ENCODE measurements around the gene CFAP161. TPM values are rescaled to one million over a fixed set of nuclear protein-coding genes. Genes with fewer than 3 reads are reported as not detected.

The CFAP161 gene
- total and polyA plus RNA-seq, 2 experiments from 2014 or later, result not detected

- TF ChIP-seq EZH2phosphoT487 (IDR thresholded peaks at IDR 0.05; ENCODE audit: insufficient read depth, low read depth) (no peak), EZH2 (IDR thresholded peaks at IDR 0.05; ENCODE audit: insufficient read depth, poor library complexity, severe bottlenecking) (no peak)
- 25 to 27% methylated on average over 3 of the region's 3 CpGs for WGBS, 2 experiments (ENCODE audit: low coverage in 1 of 2, low lambda C conversion rate in 2 of 2, missing lambda C conversion rate in 2 of 2)
- Histone ChIP-seq H3K9me2 (ENCODE audit: insufficient read depth) (no peaks in the 10 kb centered on the region), H3K9me3 (ENCODE audit: low read depth) (no peaks in the 10 kb centered on the region), H2AFZ (no peak overlapping the region), H3K27ac (no peak overlapping the region), H4K20me1 (ENCODE audit: insufficient read depth) (no peaks in the 10 kb centered on the region), H3K36me3 (ENCODE audit: low read depth) (no peaks in the 10 kb centered on the region), H3K79me2 (ENCODE audit: insufficient read depth) (no peaks in the 10 kb centered on the region), H3K4me1 (ENCODE audit: insufficient read depth) (peaks cover 50% of the 10 kb centered on the region), H3K4me3 (no peak overlapping the region), H3K27me3 (replicated peaks; ENCODE audit: insufficient read depth) (no peaks in the 10 kb centered on the region), H3F3A (ENCODE audit: insufficient read depth) (peaks cover 28% of the 10 kb centered on the region), H3K4me2 (ENCODE audit: unreplicated experiment) (no peak overlapping the region), H3K9ac (no peak overlapping the region)
- DNase-seq, result no peak
- in situ Hi-C loops (cut with MboI), result no loop called here
These were observed 20.8 kb upstream of the CFAP161 start for GRCh38 chr15:81113204-81113657.

DNA sequence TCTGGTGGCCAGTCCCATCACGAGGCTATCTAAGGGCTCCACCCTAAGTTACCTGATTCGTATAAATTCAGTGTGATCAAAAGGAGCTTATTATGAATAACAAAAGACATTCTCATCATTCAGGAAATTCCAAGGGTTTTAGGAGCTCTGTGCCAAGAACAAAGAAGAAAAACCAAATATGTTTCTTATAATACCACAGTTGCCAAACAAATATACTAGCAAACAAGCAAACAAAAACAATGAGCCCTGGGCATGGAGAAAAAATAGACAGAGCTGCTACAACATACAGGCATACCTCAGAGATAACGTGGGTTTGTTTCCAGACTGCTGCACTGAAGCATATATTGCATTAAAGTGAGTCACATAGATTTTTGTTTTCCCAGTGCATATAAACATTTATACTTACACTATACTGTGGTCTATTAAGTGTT lies 20.2 kb upstream of the CFAP161 start:
- DNase-seq, result peak; percentile 80
- Histone ChIP-seq H3K27me3 (replicated peaks; ENCODE audit: insufficient read depth) (no peaks in the 10 kb centered on the region), H3K27ac (0 out of 2 replicates have a peak overlapping the region, but pooled peaks have one; percentile 6), H3F3A (ENCODE audit: insufficient read depth) (peaks cover 28% of the 10 kb centered on the region), H3K36me3 (ENCODE audit: low read depth) (no peaks in the 10 kb centered on the region), H3K4me2 (ENCODE audit: unreplicated experiment) (peak overlapping the region; percentile 27), H3K4me1 (ENCODE audit: insufficient read depth) (peaks cover 50% of the 10 kb centered on the region), H3K9me2 (ENCODE audit: insufficient read depth) (no peaks in the 10 kb centered on the region), H4K20me1 (ENCODE audit: insufficient read depth) (no peaks in the 10 kb centered on the region), H3K9me3 (ENCODE audit: low read depth) (no peaks in the 10 kb centered on the region), H2AFZ (no peak overlapping the region), H3K9ac (no peak overlapping the region), H3K79me2 (ENCODE audit: insufficient read depth) (no peaks in the 10 kb centered on the region), H3K4me3 (no peak overlapping the region)
- 12 to 13% methylated on average over 3 of the region's 3 CpGs for WGBS, 2 experiments (ENCODE audit: low coverage in 1 of 2, low lambda C conversion rate in 2 of 2, missing lambda C conversion rate in 2 of 2)
- in situ Hi-C loops (cut with MboI), result no loop called here
- no peak for TF ChIP-seq EZH2 (IDR thresholded peaks at IDR 0.05; ENCODE audit: insufficient read depth, poor library complexity, severe bottlenecking)
- TF ChIP-seq EZH2phosphoT487 (IDR thresholded peaks at IDR 0.05; ENCODE audit: insufficient read depth, low read depth), result no peak

- no peak for TF ChIP-seq EZH2phosphoT487 (IDR thresholded peaks at IDR 0.05; ENCODE audit: insufficient read depth, low read depth)
- Histone ChIP-seq H4K20me1 (ENCODE audit: insufficient read depth) (no peaks in the 10 kb centered on the region), H3K36me3 (ENCODE audit: low read depth) (no peaks in the 10 kb centered on the region), H3K9me3 (ENCODE audit: low read depth) (no peaks in the 10 kb centered on the region), H3K9ac (no peak overlapping the region), H3K27me3 (replicated peaks; ENCODE audit: insufficient read depth) (no peaks in the 10 kb centered on the region), H3K4me3 (no peak overlapping the region), H3K4me2 (ENCODE audit: unreplicated experiment) (no peak overlapping the region), H3K4me1 (ENCODE audit: insufficient read depth) (peaks cover 50% of the 10 kb centered on the region), H2AFZ (no peak overlapping the region), H3K27ac (no peak overlapping the region), H3F3A (ENCODE audit: insufficient read depth) (peaks cover 28% of the 10 kb centered on the region), H3K79me2 (ENCODE audit: insufficient read depth) (no peaks in the 10 kb centered on the region), H3K9me2 (ENCODE audit: insufficient read depth) (no peaks in the 10 kb centered on the region)
- DNase-seq, result no peak
- 59 to 64% methylated on average over 5 of the region's 5 CpGs for WGBS, 2 experiments (ENCODE audit: low coverage in 1 of 2, low lambda C conversion rate in 2 of 2, missing lambda C conversion rate in 2 of 2)
- in situ Hi-C loops (cut with MboI), result no loop called here
These were observed 18.8 kb upstream of the CFAP161 start for GRCh38 chr15:81115054-81115939.

DNA sequence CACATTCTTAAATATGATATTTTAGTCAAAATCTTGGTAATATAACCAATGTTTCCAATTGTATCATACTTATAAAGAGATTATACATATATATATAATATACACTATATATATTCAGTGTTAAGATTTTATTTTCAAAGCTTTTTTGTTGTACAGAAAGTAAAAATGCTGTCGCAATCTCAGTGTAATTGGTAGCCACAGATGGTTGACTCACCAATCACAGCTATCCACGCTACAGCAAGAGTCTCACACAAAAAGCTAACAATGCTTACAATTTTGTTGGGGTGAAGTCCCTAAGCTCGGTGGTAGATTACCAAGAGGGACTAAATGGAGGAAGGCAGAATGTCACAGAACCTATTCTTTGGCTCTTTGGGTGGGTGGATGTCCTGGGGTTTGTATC lies 16.9 kb upstream of the CFAP161 start:
- peak overlapping the region; percentile 86 for H3K9ac ChIP-seq
- in situ Hi-C loops (cut with MboI), result no loop called here
- peak overlapping the region; percentile 99 for H3K27ac ChIP-seq
- H2AFZ ChIP-seq, result peak overlapping the region; percentile 47; the same call in 1 of the 2 replicates
- no peaks in the 10 kb centered on the region for H3K9me3 ChIP-seq (ENCODE audit: low read depth)
- DNase-seq, result peak; percentile 83
- peak overlapping the region; percentile 53; the same call in 1 of the 2 replicates for H3K4me3 ChIP-seq
- TF ChIP-seq EZH2 (IDR thresholded peaks at IDR 0.05; ENCODE audit: insufficient read depth, poor library complexity, severe bottlenecking), result no peak
- TF ChIP-seq EZH2phosphoT487 (IDR thresholded peaks at IDR 0.05; ENCODE audit: insufficient read depth, low read depth), result no peak
- peak overlapping the region; percentile 85 for H3K4me2 ChIP-seq (ENCODE audit: unreplicated experiment)
- no peaks in the 10 kb centered on the region for H3K36me3 ChIP-seq (ENCODE audit: low read depth)
- H3K27me3 ChIP-seq (replicated peaks; ENCODE audit: insufficient read depth), result no peaks in the 10 kb centered on the region
- H3K4me1 ChIP-seq (ENCODE audit: insufficient read depth), result peaks cover 43% of the 10 kb centered on the region
- H3F3A ChIP-seq (ENCODE audit: insufficient read depth), result peaks cover 24% of the 10 kb centered on the region
- WGBS, 2 experiments (ENCODE audit: low coverage in 1 of 2, low lambda C conversion rate in 2 of 2, missing lambda C conversion rate in 2 of 2), result 29 to 34% methylated on average over 3 of the region's 3 CpGs
- H4K20me1 ChIP-seq (ENCODE audit: insufficient read depth), result no peaks in the 10 kb centered on the region
- H3K9me2 ChIP-seq (ENCODE audit: insufficient read depth), result no peaks in the 10 kb centered on the region
- no peaks in the 10 kb centered on the region for H3K79me2 ChIP-seq (ENCODE audit: insufficient read depth)

Measured in GM23248 (cell line).